ENCODE results near the gene ATPAF1.
"Not testable (repeated sequence)": the region's sequence is repeated elsewhere in the genome, so short reads cannot be mapped to it uniquely, and the experiment has no call there.

ATPAF1 gene

DNA sequence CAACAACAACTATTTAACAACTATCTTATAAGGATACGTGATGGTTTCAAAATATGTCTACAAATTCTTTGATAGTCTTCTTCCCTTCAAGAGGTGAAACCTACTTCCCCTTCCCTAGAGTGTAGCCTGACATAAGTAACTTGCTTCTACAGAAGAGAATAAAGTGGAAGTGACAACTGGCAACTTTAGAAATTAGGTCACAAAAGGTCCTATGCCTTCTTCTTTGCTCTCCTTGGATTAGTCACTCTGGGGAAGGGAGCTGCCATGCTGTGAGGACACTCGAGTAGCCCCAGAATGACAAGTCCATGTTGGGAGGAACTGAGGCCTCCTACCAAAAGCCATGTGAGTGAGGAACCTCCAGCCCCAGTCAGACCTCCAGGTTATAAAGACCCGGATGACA, 31.5 kb upstream of the ATPAF1 start:
- no peak for DNase-seq (ENCODE audit: low read depth in 2 of 2)
- H3K4me3 ChIP-seq (replicated peaks in 1 of 2; ENCODE audit: low read depth in 2 of 2, low read length in 2 of 2): no peak overlapping the region
- TF ChIP-seq, protein P1, sequence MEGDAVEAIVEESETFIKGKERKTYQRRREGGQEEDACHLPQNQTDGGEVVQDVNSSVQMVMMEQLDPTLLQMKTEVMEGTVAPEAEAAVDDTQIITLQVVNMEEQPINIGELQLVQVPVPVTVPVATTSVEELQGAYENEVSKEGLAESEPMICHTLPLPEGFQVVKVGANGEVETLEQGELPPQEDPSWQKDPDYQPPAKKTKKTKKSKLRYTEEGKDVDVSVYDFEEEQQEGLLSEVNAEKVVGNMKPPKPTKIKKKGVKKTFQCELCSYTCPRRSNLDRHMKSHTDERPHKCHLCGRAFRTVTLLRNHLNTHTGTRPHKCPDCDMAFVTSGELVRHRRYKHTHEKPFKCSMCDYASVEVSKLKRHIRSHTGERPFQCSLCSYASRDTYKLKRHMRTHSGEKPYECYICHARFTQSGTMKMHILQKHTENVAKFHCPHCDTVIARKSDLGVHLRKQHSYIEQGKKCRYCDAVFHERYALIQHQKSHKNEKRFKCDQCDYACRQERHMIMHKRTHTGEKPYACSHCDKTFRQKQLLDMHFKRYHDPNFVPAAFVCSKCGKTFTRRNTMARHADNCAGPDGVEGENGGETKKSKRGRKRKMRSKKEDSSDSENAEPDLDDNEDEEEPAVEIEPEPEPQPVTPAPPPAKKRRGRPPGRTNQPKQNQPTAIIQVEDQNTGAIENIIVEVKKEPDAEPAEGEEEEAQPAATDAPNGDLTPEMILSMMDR (IDR thresholded peaks at IDR 0.05; ENCODE audit: low read depth, low read length): no peak

DNA sequence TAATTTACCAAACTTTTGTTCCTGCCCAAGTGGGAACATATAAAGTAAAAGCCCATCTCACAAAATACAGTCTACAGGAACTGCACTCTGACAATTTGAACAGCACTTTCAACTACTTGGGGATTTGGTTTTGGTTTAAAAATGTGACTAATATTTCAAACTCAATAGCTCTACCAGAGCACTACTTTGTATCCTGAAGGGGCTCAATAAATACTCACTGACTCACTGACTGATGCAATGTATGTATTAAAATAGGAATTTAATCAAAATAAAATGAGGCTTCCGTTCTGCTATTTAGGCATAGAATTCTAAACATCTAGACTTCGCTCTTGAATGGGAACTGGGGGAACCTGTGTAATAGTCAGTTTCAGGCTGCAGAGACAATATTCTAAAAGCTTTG, 28.9 kb upstream of the ATPAF1 start:
- DNase-seq (ENCODE audit: low read depth in 2 of 2): peak in 1 of 2 donors; percentile 20
- H3K4me3 ChIP-seq (replicated peaks in 1 of 2; ENCODE audit: low read depth in 2 of 2, low read length in 2 of 2): no peak overlapping the region
- TF ChIP-seq, protein P1 (IDR thresholded peaks at IDR 0.05; ENCODE audit: low read depth, low read length): no peak

DNA sequence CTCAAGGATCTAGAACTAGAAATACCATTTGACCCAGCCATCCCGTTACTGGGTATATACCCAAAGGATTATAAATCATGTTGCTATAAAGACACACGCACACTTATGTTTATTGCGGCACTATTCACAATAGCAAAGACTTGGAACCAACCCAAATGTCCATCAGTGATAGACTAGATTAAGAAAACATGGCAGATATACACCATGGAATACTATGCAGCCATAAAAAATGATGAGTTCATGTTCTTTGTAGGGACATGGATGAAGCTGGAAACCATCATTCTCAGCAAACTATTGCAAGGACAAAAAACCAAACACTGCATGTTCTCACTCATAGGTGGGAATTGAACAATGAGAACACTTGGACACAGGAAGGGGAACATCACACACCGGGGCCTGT, 26.5 kb upstream of the ATPAF1 start:
- H3K4me3 ChIP-seq (replicated peaks in 1 of 2; ENCODE audit: low read depth in 2 of 2, low read length in 2 of 2); DNase-seq (ENCODE audit: low read depth in 2 of 2): not testable (repeated sequence)

DNA sequence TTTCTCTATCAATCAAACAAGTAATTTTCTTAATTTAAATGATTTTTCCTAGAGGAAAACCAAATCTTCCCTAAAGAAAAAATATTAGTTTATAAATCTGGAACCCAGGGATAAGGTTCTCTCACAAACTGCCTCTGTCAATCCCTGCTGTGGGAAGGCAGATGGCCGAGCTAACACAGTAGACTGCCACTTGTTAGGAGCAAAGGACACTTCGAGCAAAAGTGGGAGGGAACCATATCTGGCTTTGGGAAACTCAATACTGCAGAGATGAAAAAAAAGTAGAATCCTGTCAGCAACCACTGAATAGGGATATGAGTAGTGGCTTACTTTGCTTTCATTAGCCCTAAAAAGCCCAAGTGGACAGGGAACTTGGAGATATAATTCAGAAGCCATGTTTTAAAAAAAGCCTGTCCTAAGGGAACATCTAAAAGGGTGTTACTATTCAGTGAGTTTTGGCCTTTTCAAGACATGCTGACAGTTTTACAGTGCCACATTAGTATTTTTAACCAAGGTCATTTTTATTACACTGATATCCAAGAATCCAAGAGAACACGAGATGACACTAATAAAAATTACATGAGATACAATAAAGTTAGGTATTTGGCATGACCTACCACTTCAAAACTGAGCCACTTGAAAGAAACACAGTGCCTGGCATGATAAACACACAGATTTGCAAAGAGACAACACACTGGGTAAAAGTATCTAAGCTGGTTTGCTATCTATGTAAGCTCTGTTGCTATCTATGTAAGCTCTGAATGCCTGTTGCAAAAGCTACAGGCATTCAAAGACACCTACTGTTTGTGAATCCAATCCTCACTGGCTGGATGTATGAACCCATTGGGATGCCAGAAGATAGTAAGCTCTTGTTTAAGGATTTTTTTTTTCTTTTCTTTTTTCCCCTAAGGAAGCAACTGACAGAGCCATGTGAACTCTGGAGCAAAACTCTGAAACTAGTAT, 24.9 kb upstream of the ATPAF1 start:
- no peak for DNase-seq (ENCODE audit: low read depth in 2 of 2)
- TF ChIP-seq, protein P1 (IDR thresholded peaks at IDR 0.05; ENCODE audit: low read depth, low read length): no peak
- no peak overlapping the region for H3K4me3 ChIP-seq (replicated peaks in 1 of 2; ENCODE audit: low read depth in 2 of 2, low read length in 2 of 2)

DNA sequence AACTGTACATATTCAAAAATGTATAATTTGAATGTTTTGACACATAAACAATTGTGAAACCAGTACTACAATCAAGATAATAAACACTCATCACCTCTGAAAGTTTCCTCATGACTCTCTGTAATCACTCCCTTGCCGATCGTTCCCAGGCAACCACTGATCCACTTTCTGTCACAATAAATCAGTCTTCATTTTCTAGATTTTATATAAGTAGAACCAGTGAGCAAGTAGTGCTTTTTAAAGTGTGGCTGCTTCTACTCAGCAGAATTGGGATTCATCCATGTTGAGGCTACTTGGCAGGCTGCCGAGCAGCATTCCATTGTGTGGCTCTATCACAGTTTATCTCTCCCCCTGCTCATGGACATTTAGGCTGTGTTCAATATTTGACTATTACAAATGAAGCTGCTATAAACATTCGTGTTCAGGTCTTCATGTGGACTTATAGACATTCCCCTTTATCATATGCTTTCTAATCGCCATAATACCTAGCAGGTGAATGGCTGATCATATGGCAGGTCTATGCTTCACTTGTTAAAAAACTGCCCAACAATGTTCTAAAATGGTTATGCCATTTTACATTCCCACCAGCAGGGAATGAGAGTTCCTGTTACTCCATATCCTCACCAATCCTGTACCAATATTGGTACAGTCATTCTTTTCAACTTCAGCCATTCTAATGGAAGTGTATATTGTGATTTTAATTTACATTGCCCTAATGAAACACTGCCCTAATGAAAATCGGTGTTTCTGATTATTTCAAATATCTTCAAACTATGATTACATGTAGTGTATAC, 24.0 kb upstream of the ATPAF1 start:
- DNase-seq (ENCODE audit: low read depth in 2 of 2): peak; percentile 22 to 45
- H3K4me3 ChIP-seq (replicated peaks in 1 of 2; ENCODE audit: low read depth in 2 of 2, low read length in 2 of 2): no peak overlapping the region
- TF ChIP-seq, protein P1 (IDR thresholded peaks at IDR 0.05; ENCODE audit: low read depth, low read length): peak; percentile 12

DNA sequence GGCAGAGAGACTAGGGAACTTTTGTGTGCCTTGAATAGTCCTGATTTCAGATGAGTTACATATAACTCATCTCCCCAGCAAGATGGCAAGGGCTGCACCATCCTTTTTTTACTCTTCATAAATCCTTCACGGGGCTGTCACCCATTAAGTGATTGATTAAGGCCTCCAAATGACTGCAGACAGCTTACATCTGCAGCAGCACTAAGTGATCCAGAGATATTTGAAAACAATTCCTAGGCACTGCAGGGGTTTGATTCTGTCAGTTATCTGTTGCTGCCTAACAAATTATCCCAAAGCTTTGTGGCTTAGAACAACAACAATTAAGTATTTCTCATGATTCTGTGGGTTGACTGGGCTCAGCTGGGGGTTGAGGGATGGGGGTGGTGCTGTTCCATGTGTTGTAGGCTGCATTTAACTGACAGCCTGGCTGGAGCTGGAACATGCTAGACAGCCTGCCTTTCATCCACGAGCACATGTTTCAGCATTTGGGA, 22.8 kb upstream of the ATPAF1 start:
- no peak overlapping the region for H3K4me3 ChIP-seq (replicated peaks in 1 of 2; ENCODE audit: low read depth in 2 of 2, low read length in 2 of 2)
- TF ChIP-seq, protein P1 (IDR thresholded peaks at IDR 0.05; ENCODE audit: low read depth, low read length): no peak
- DNase-seq (ENCODE audit: low read depth in 2 of 2): no peak

DNA sequence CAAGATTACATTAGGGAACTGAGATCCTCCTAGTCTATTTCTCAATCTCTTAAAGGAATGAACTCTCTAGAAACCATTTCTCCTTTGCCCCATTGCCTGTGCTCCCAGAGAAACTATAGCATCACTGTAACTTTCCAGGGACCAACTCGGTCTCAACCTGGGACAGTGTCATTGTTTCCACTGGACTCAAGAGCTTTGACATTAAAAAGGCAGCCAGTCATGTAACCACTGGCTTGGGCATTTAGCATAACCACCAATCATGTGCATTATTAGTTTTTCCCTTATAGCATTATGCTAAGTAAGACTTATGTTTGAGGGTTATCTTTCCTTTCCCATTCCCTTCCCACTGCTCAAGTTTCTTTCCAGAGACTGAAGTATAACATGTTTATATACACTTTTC, 21.7 kb upstream of the ATPAF1 start:
- DNase-seq (ENCODE audit: low read depth in 2 of 2): no peak
- TF ChIP-seq, protein P1 (IDR thresholded peaks at IDR 0.05; ENCODE audit: low read depth, low read length): no peak
- no peak overlapping the region for H3K4me3 ChIP-seq (replicated peaks in 1 of 2; ENCODE audit: low read depth in 2 of 2, low read length in 2 of 2)
